ENCODE results near the gene CIB2.

CIB2 gene

GRCh38 chr15:78085928-78086327 lies 45.3 kb downstream of the CIB2 start:
- POLR2A ChIA-PET = no interaction called here
- no peaks in the 10 kb centered on the region for H3K9me3 ChIP-seq (ENCODE audit: control extremely low read depth in 1 of 5, control insufficient read depth in 4 of 5, insufficient read depth in 2 of 5, low read depth in 1 of 5, low read length in 4 of 5)
- H3K36me3 ChIP-seq (ENCODE audit: control insufficient read depth in 4 of 4, insufficient read depth in 4 of 4, low read length in 3 of 4) = no peaks in the 10 kb centered on the region
- CTCF ChIA-PET = interaction anchor here (1.2 to 1.5 kb wide), 2 partner anchors 22 to 34 kb away, joined by 3 to 5 read pairs; no protein-coding TSS in a partner anchor
- no peak overlapping the region for H3K27ac ChIP-seq (ENCODE audit: insufficient read depth in 1 of 2, low read depth in 1 of 2, low read length in 2 of 2, poor library complexity in 1 of 2, severe bottlenecking in 2 of 2)
- peaks cover 2 to 28% (median 16%) of the 10 kb centered on the region in 4 experiments for H3K4me1 ChIP-seq (ENCODE audit: control extremely low read depth in 1 of 4, control insufficient read depth in 4 of 4, insufficient read depth in 4 of 4, low read length in 3 of 4)
- no peaks in the 10 kb centered on the region for H3K27me3 ChIP-seq (replicated peaks in 2 of 5; ENCODE audit: control insufficient read depth in 4 of 5, insufficient read depth in 5 of 5, low read length in 4 of 5)
- no peak for DNase-seq
- WGBS (ENCODE audit: insufficient coverage) = no CpG with 5 or more reads among the region's 1 CpG
- H3K4me3 ChIP-seq (ENCODE audit: control insufficient read depth in 1 of 7, extremely low read depth in 1 of 7, insufficient read depth in 4 of 7, low read depth in 2 of 7, low read length in 6 of 7) = no peak overlapping the region

DNA sequence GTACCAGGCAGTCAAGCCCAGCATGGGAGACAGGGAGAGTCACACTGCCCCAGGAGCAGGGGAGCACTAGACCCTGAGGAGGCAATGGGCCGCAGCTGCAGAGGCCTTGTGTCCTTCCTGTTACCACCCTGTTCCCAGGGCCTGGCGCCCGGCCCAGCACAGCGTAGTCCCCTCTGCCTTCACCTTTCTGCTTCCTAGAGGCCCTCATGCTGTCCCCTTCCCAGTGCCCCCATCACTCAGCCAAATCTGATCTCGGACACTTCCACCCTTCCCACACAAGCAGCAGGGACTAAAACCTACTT lies 46.8 kb downstream of the CIB2 start:
- Histone ChIP-seq H3K4me3 (ENCODE audit: control insufficient read depth in 1 of 7, extremely low read depth in 1 of 7, insufficient read depth in 4 of 7, low read depth in 2 of 7, low read length in 6 of 7) (no peak overlapping the region), H3K9me3 (ENCODE audit: control extremely low read depth in 1 of 5, control insufficient read depth in 4 of 5, insufficient read depth in 2 of 5, low read depth in 1 of 5, low read length in 4 of 5) (no peaks in the 10 kb centered on the region), H3K4me1 (ENCODE audit: control extremely low read depth in 1 of 4, control insufficient read depth in 4 of 4, insufficient read depth in 4 of 4, low read length in 3 of 4) (peaks cover 2 to 28% (median 16%) of the 10 kb centered on the region in 4 experiments), H3K27ac (ENCODE audit: insufficient read depth in 1 of 2, low read depth in 1 of 2, low read length in 2 of 2, poor library complexity in 1 of 2, severe bottlenecking in 2 of 2) (no peak overlapping the region), H3K27me3 (replicated peaks in 2 of 5; ENCODE audit: control insufficient read depth in 4 of 5, insufficient read depth in 5 of 5, low read length in 4 of 5) (no peaks in the 10 kb centered on the region), H3K36me3 (ENCODE audit: control insufficient read depth in 4 of 4, insufficient read depth in 4 of 4, low read length in 3 of 4) (no peaks in the 10 kb centered on the region)
- ChIA-PET POLR2A (no interaction called here), CTCF (interaction anchor here (0.7 to 4.0 kb wide), 4 partner anchors 8 to 48 kb away, joined by 3 to 21 read pairs (median 3); no protein-coding TSS in a partner anchor)
- WGBS (ENCODE audit: insufficient coverage) = 44% methylated on average over 4 of the region's 5 CpGs
- DNase-seq = no peak

- H3K4me3 ChIP-seq (ENCODE audit: control insufficient read depth in 1 of 7, extremely low read depth in 1 of 7, insufficient read depth in 4 of 7, low read depth in 2 of 7, low read length in 6 of 7) = no peak overlapping the region
- ChIA-PET CTCF (interaction anchor here (0.7 to 4.0 kb wide), 6 partner anchors 8 to 48 kb away, joined by 3 to 21 read pairs (median 3); no protein-coding TSS in a partner anchor), POLR2A (no interaction called here)
- no peak overlapping the region for H3K27ac ChIP-seq (ENCODE audit: insufficient read depth in 1 of 2, low read depth in 1 of 2, low read length in 2 of 2, poor library complexity in 1 of 2, severe bottlenecking in 2 of 2)
- no peaks in the 10 kb centered on the region for H3K9me3 ChIP-seq (ENCODE audit: control extremely low read depth in 1 of 5, control insufficient read depth in 4 of 5, insufficient read depth in 2 of 5, low read depth in 1 of 5, low read length in 4 of 5)
- H3K27me3 ChIP-seq (replicated peaks in 2 of 5; ENCODE audit: control insufficient read depth in 4 of 5, insufficient read depth in 5 of 5, low read length in 4 of 5) = no peaks in the 10 kb centered on the region
- H3K36me3 ChIP-seq (ENCODE audit: control insufficient read depth in 4 of 4, insufficient read depth in 4 of 4, low read length in 3 of 4) = no peaks in the 10 kb centered on the region
- 96% methylated on average over 6 of the region's 6 CpGs for WGBS (ENCODE audit: insufficient coverage)
- peak in 1 of 3 donors; percentile 22 for DNase-seq
- H3K4me1 ChIP-seq (ENCODE audit: control extremely low read depth in 1 of 4, control insufficient read depth in 4 of 4, insufficient read depth in 4 of 4, low read length in 3 of 4) = peaks cover 2 to 28% (median 16%) of the 10 kb centered on the region in 4 experiments
Observed at GRCh38 chr15:78083687-78084448, 47.4 kb downstream of the CIB2 start.

DNA sequence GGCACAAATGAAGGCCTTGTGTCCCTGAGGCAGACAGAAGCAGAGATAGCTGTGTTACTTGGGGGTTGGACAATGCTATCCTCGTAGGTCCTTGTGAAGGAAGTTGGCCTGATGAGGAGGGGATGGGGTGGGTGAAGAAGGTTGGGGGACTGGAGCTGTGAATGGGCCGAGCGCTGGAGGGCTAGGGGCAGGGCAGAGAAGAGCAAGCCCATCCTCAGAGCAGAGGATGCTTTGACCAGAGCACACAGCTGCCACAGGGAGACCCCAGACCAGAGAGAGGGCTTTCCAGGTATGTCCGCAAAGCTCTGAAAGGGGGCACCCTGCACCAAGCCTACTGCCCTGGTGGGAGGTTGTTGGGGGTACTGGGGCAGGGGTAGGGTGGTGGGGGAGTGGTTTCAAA lies 48.1 kb downstream of the CIB2 start:
- no peak for DNase-seq
- CTCF ChIA-PET = interaction anchor here (0.7 to 4.0 kb wide), 5 partner anchors 7 to 42 kb away, joined by 3 to 21 read pairs (median 3); no protein-coding TSS in a partner anchor
- POLR2A ChIA-PET = no interaction called here
- Histone ChIP-seq H3K27ac (ENCODE audit: insufficient read depth in 1 of 2, low read depth in 1 of 2, low read length in 2 of 2, poor library complexity in 1 of 2, severe bottlenecking in 2 of 2) (no peak overlapping the region), H3K9me3 (ENCODE audit: control extremely low read depth in 1 of 5, control insufficient read depth in 4 of 5, insufficient read depth in 2 of 5, low read depth in 1 of 5, low read length in 4 of 5) (no peaks in the 10 kb centered on the region), H3K36me3 (ENCODE audit: control insufficient read depth in 4 of 4, insufficient read depth in 4 of 4, low read length in 3 of 4) (no peaks in the 10 kb centered on the region), H3K27me3 (replicated peaks in 2 of 5; ENCODE audit: control insufficient read depth in 4 of 5, insufficient read depth in 5 of 5, low read length in 4 of 5) (no peaks in the 10 kb centered on the region), H3K4me3 (ENCODE audit: control insufficient read depth in 1 of 7, extremely low read depth in 1 of 7, insufficient read depth in 4 of 7, low read depth in 2 of 7, low read length in 6 of 7) (no peak overlapping the region), H3K4me1 (ENCODE audit: control extremely low read depth in 1 of 4, control insufficient read depth in 4 of 4, insufficient read depth in 4 of 4, low read length in 3 of 4) (peaks cover 2 to 28% (median 16%) of the 10 kb centered on the region in 4 experiments)
- 93% methylated on average over 4 of the region's 4 CpGs for WGBS (ENCODE audit: insufficient coverage)

GRCh38 chr15:78082743-78083110 lies 48.5 kb downstream of the CIB2 start:
- WGBS (ENCODE audit: insufficient coverage) = 90% methylated on average over 1 of the region's 1 CpG
- no peaks in the 10 kb centered on the region for H3K36me3 ChIP-seq (ENCODE audit: control insufficient read depth in 4 of 4, insufficient read depth in 4 of 4, low read length in 3 of 4)
- H3K9me3 ChIP-seq (ENCODE audit: control extremely low read depth in 1 of 5, control insufficient read depth in 4 of 5, insufficient read depth in 2 of 5, low read depth in 1 of 5, low read length in 4 of 5) = no peaks in the 10 kb centered on the region
- H3K4me3 ChIP-seq (ENCODE audit: control insufficient read depth in 1 of 7, extremely low read depth in 1 of 7, insufficient read depth in 4 of 7, low read depth in 2 of 7, low read length in 6 of 7) = no peak overlapping the region
- no peak for DNase-seq
- CTCF ChIA-PET = interaction anchor here (2.1 to 4.0 kb wide), 2 partner anchors 10 to 27 kb away, joined by 8 to 21 read pairs; no protein-coding TSS in a partner anchor
- H3K27me3 ChIP-seq (replicated peaks in 2 of 5; ENCODE audit: control insufficient read depth in 4 of 5, insufficient read depth in 5 of 5, low read length in 4 of 5) = no peaks in the 10 kb centered on the region
- POLR2A ChIA-PET = interaction anchor here (0.8 kb wide), 1 partner anchor 11 kb away, joined by 3 read pairs; no protein-coding TSS in a partner anchor
- H3K4me1 ChIP-seq (ENCODE audit: control extremely low read depth in 1 of 4, control insufficient read depth in 4 of 4, insufficient read depth in 4 of 4, low read length in 3 of 4) = peaks cover 2 to 32% (median 20%) of the 10 kb centered on the region in 4 experiments
- no peak overlapping the region for H3K27ac ChIP-seq (ENCODE audit: insufficient read depth in 1 of 2, low read depth in 1 of 2, low read length in 2 of 2, poor library complexity in 1 of 2, severe bottlenecking in 2 of 2)

- WGBS (ENCODE audit: insufficient coverage) = 64% methylated on average over 4 of the region's 5 CpGs
- Histone ChIP-seq H3K36me3 (ENCODE audit: control insufficient read depth in 4 of 4, insufficient read depth in 4 of 4, low read length in 3 of 4) (no peaks in the 10 kb centered on the region), H3K4me1 (ENCODE audit: control extremely low read depth in 1 of 4, control insufficient read depth in 4 of 4, insufficient read depth in 4 of 4, low read length in 3 of 4) (peaks cover 2 to 33% (median 20%) of the 10 kb centered on the region in 4 experiments), H3K9me3 (ENCODE audit: control extremely low read depth in 1 of 5, control insufficient read depth in 4 of 5, insufficient read depth in 2 of 5, low read depth in 1 of 5, low read length in 4 of 5) (no peaks in the 10 kb centered on the region), H3K27me3 (replicated peaks in 2 of 5; ENCODE audit: control insufficient read depth in 4 of 5, insufficient read depth in 5 of 5, low read length in 4 of 5) (no peaks in the 10 kb centered on the region), H3K27ac (ENCODE audit: insufficient read depth in 1 of 2, low read depth in 1 of 2, low read length in 2 of 2, poor library complexity in 1 of 2, severe bottlenecking in 2 of 2) (no peak overlapping the region), H3K4me3 (ENCODE audit: control insufficient read depth in 1 of 7, extremely low read depth in 1 of 7, insufficient read depth in 4 of 7, low read depth in 2 of 7, low read length in 6 of 7) (no peak overlapping the region)
- ChIA-PET CTCF (interaction anchor here (0.8 to 4.0 kb wide), 4 partner anchors 9 to 77 kb away, joined by 3 to 21 read pairs (median 6); no protein-coding TSS in a partner anchor), POLR2A (interaction anchor here (0.8 to 1.1 kb wide), 2 partner anchors 11 to 12 kb away, joined by 3 read pairs; no protein-coding TSS in a partner anchor)
- no peak for DNase-seq
Observed at GRCh38 chr15:78082106-78082742, 49.0 kb downstream of the CIB2 start.

DNA sequence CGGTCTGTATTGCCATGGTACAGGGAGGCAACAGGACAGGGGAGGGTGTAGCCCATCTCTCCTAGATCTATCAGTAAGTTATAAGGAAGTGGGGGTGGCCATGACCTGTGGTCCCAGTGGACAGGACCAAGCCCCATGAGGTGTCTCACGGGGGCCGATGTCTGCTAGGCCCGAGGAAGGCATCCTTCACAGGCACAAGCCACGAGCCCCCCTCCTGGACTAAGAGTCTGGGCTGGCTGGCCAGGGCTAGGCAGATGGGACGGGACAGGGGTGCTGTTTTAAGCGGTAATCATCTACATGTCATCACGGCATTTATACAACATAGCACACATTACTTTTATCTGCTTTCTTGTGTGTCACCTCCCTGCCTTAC lies 51.2 kb downstream of the CIB2 start:
- POLR2A ChIA-PET = no interaction called here
- 100% methylated on average over 3 of the region's 8 CpGs for WGBS (ENCODE audit: insufficient coverage)

More for the DNA sequence above, 51.2 kb downstream of the CIB2 start:
- no peaks in the 10 kb centered on the region for H3K9me3 ChIP-seq (ENCODE audit: control extremely low read depth in 1 of 5, control insufficient read depth in 4 of 5, insufficient read depth in 2 of 5, low read depth in 1 of 5, low read length in 4 of 5)
- H3K27me3 ChIP-seq (replicated peaks in 2 of 5; ENCODE audit: control insufficient read depth in 4 of 5, insufficient read depth in 5 of 5, low read length in 4 of 5) = no peaks in the 10 kb centered on the region
- peaks cover 2 to 46% (median 39%) of the 10 kb centered on the region in 4 experiments for H3K4me1 ChIP-seq (ENCODE audit: control extremely low read depth in 1 of 4, control insufficient read depth in 4 of 4, insufficient read depth in 4 of 4, low read length in 3 of 4)
- H3K4me3 ChIP-seq (ENCODE audit: control insufficient read depth in 1 of 7, extremely low read depth in 1 of 7, insufficient read depth in 4 of 7, low read depth in 2 of 7, low read length in 6 of 7) = no peak overlapping the region
- H3K27ac ChIP-seq (ENCODE audit: insufficient read depth in 1 of 2, low read depth in 1 of 2, low read length in 2 of 2, poor library complexity in 1 of 2, severe bottlenecking in 2 of 2) = no peak overlapping the region
- CTCF ChIA-PET = interaction anchor here (1.0 kb wide), 1 partner anchor 45 kb away, joined by 3 read pairs; no protein-coding TSS in a partner anchor
- H3K36me3 ChIP-seq (ENCODE audit: control insufficient read depth in 4 of 4, insufficient read depth in 4 of 4, low read length in 3 of 4) = no peaks in the 10 kb centered on the region
- DNase-seq = no peak
